ENCODE results near the gene NBL1.

DNA sequence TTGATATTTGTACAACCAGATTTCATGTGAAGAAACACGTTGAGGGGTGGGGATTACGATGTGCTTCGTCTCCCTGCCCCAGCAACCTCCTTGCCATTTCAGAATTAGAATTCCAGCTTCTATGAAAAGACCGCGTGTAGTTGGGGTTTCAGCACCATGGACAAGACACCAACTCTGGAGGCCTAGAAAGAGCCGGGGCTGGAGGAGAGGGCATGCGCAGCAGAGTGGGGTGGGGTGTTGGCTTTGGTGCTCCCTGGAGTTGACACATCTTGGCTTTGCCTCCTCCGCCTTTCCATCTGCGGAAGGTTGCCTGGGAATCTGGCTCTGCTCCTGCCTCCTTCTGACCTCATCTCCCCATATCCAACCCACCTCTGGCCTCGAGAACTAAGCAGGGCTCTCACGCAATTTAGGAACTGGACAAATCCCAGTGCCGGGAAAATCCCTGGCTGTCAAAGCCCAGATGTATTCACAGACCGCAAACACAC lies 32.4 kb downstream of the NBL1 start:
- TF ChIP-seq, protein P1, sequence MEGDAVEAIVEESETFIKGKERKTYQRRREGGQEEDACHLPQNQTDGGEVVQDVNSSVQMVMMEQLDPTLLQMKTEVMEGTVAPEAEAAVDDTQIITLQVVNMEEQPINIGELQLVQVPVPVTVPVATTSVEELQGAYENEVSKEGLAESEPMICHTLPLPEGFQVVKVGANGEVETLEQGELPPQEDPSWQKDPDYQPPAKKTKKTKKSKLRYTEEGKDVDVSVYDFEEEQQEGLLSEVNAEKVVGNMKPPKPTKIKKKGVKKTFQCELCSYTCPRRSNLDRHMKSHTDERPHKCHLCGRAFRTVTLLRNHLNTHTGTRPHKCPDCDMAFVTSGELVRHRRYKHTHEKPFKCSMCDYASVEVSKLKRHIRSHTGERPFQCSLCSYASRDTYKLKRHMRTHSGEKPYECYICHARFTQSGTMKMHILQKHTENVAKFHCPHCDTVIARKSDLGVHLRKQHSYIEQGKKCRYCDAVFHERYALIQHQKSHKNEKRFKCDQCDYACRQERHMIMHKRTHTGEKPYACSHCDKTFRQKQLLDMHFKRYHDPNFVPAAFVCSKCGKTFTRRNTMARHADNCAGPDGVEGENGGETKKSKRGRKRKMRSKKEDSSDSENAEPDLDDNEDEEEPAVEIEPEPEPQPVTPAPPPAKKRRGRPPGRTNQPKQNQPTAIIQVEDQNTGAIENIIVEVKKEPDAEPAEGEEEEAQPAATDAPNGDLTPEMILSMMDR (IDR thresholded peaks at IDR 0.05; ENCODE audit: low read length): no peak
- TF ChIP-seq EZH2 (optimal IDR thresholded peaks at IDR 0.05; ENCODE audit: low read depth, low read length): no peak
